GM12892 (cell line): ENCODE results near the gene SMIM13.

Experiments
- POLR2AphosphoS5 ChIP-seq: IDR thresholded peaks from 2 replicates; pipeline ENCODE4 v1.6.1; 2011; ENCODE audit warnings: low read depth, low read length, control low read depth
- TAF1 ChIP-seq: IDR thresholded peaks from 2 replicates; pipeline ENCODE4 v1.6.1; 2011; ENCODE audit warnings: low read depth, mild to moderate bottlenecking, control low read depth, low read length, borderline replicate concordance

DNA sequence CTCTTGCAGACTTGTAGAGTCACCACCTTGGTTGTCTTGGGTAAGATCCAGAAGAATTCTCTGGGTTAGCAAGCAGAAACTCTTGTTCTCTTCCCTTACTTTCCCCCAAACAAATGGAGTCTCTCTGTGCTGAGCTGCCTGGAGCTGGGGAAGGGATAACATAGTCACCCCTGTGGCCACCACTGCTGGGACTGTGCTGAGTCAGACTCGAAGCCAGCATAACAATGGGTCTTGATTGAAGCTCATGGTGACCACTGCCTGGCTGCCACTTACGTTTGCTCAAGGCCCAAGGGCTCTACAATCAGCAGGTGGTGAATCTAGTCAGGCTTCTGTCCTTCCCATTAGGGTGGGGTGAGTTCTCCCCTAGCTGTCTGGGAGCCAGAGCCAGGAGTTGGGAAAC lies 33.2 kb downstream of the SMIM13 start:
- TF ChIP-seq POLR2AphosphoS5 (no peak), TAF1 (no peak)
